Coronary artery (tissue), 2 donors: Measurements from ENCODE around the gene CNFN.

Experiments
- DNase-seq: peaks from one replicate; pipeline ENCODE4 v3.0.0-alpha.2; 2017; ENCODE audit warnings: low spot score
- H3K27ac ChIP-seq, 2 donors: fragments of 200-600 bp; sonication (generic); one replicate each; pipeline ENCODE4 v1.5.1; 2016 to 2019
- H3K4me3 ChIP-seq: fragments of 200-600 bp; sonication (generic); 2 replicates; pipeline ENCODE4 v1.5.1; 2016; ENCODE audit warnings: mild to moderate bottlenecking, moderate library complexity
- CTCF ChIP-seq: fragments of 200-600 bp; sonication (generic); IDR thresholded peaks from one replicate; pipeline ENCODE4 v1.5.1; 2019; ENCODE audit warnings: antibody characterized with exemption

Gene CNFN

GRCh38 chr19:42388851-42389489 lies 1.1 kb downstream of the CNFN start:
- TF ChIP-seq CTCF: no peak

GRCh38 chr19:42386974-42387707 lies 3.0 kb downstream of the CNFN start:
- no peak for TF ChIP-seq CTCF
- H3K4me3 ChIP-seq: peak overlapping the region; percentile 69
- no peak for DNase-seq
- H3K27ac ChIP-seq: no peak overlapping the region

More at GRCh38 chr19:42388851-42389489, 1.1 kb downstream of the CNFN start:
- Histone ChIP-seq H3K27ac (no peak overlapping the region), H3K4me3 (no peak overlapping the region)
- DNase-seq: no peak

GRCh38 chr19:42380155-42380554 lies 9.9 kb downstream of the CNFN start:
- no peak for TF ChIP-seq CTCF
- no peak for DNase-seq
- no peak overlapping the region for H3K4me3 ChIP-seq
- no peak overlapping the region for H3K27ac ChIP-seq

- no peak for TF ChIP-seq CTCF
- DNase-seq: no peak
- Histone ChIP-seq H3K27ac (no peak overlapping the region), H3K4me3 (no peak overlapping the region)
Observed at GRCh38 chr19:42378225-42379215, 11.6 kb downstream of the CNFN start.

- no peak overlapping the region for H3K4me3 ChIP-seq
- no peak overlapping the region for H3K27ac ChIP-seq
- TF ChIP-seq CTCF: no peak
- DNase-seq: no peak
Observed at GRCh38 chr19:42376177-42376555, 13.9 kb downstream of the CNFN start.

GRCh38 chr19:42375415-42376176 lies 14.5 kb downstream of the CNFN start:
- no peak for DNase-seq
- H3K4me3 ChIP-seq: no peak overlapping the region
- no peak for TF ChIP-seq CTCF
- no peak overlapping the region for H3K27ac ChIP-seq
